Measurements from ENCODE around the gene TASP1. TPM values are rescaled to one million over a fixed set of nuclear protein-coding genes. Genes with fewer than 3 reads are reported as not detected.
A peak's percentile ranks its signal among the peaks of the same experiment; 100 is the strongest.

Gene TASP1
- total and polyA plus RNA-seq, 10 donors, result 6.3 to 21.5 (median 15.5) TPM

GRCh38 chr20:13404293-13404692 is 234.4 kb downstream of the TASP1 start:
- H3K27me3 ChIP-seq (replicated peaks in 1 of 7), result no peaks in the 10 kb centered on the region
- TF ChIP-seq POLR2AphosphoS5 (IDR thresholded peaks at IDR 0.05) (no peak), POLR2A (IDR thresholded peaks at IDR 0.05) (no peak), CTCF (IDR thresholded peaks at IDR 0.05 in 8 of 11, conservative IDR thresholded peaks at IDR 0.05 in 3 of 11) (no peak)
- intact Hi-C loops (cut with DNase I; ENCODE audit: low total_unique reads), result no loop called here
- H3K9me3 ChIP-seq, result no peaks in the 10 kb centered on the region
- no peak overlapping the region for H3K27ac ChIP-seq
- no peaks in the 10 kb centered on the region for H3K4me1 ChIP-seq
- no peak for DNase-seq
- H3K4me3 ChIP-seq, result no peak overlapping the region
- H3K36me3 ChIP-seq, result peaks cover 0 to 3% (median 0%) of the 10 kb centered on the region in 6 donors
- 86 to 98% (median 89%) methylated on average over 4 of the region's 4 CpGs for WGBS, 5 donors

GRCh38 chr20:13403453-13403852 is 235.3 kb downstream of the TASP1 start:
- no peaks in the 10 kb centered on the region for H3K9me3 ChIP-seq
- intact Hi-C loops (cut with DNase I; ENCODE audit: low total_unique reads), result no loop called here
- no peak overlapping the region for H3K27ac ChIP-seq
- H3K36me3 ChIP-seq, result peaks cover 0 to 3% (median 0%) of the 10 kb centered on the region in 6 donors
- DNase-seq, result no peak
- no peaks in the 10 kb centered on the region for H3K4me1 ChIP-seq
- H3K27me3 ChIP-seq (replicated peaks in 1 of 7), result no peaks in the 10 kb centered on the region
- TF ChIP-seq CTCF (IDR thresholded peaks at IDR 0.05 in 8 of 11, conservative IDR thresholded peaks at IDR 0.05 in 3 of 11), result no peak
- TF ChIP-seq POLR2AphosphoS5 (IDR thresholded peaks at IDR 0.05), result no peak
- no peak for TF ChIP-seq POLR2A (IDR thresholded peaks at IDR 0.05)
- H3K4me3 ChIP-seq, result no peak overlapping the region
- 47 to 100% (median 68%) methylated on average over 2 of the region's 2 CpGs for WGBS, 5 donors

GRCh38 chr20:13402986-13403385 is 235.7 kb downstream of the TASP1 start:
- Histone ChIP-seq H3K4me3 (no peak overlapping the region), H3K4me1 (no peaks in the 10 kb centered on the region), H3K36me3 (peaks cover 0 to 3% (median 0%) of the 10 kb centered on the region in 6 donors), H3K9me3 (no peaks in the 10 kb centered on the region), H3K27me3 (replicated peaks in 1 of 7) (no peaks in the 10 kb centered on the region), H3K27ac (no peak overlapping the region)
- TF ChIP-seq CTCF (IDR thresholded peaks at IDR 0.05 in 8 of 11, conservative IDR thresholded peaks at IDR 0.05 in 3 of 11) (no peak), POLR2AphosphoS5 (IDR thresholded peaks at IDR 0.05) (no peak), POLR2A (IDR thresholded peaks at IDR 0.05) (no peak)
- DNase-seq, result no peak
- 95 to 98% (median 95%) methylated on average over 2 of the region's 2 CpGs for WGBS, 5 donors
- intact Hi-C loops (cut with DNase I; ENCODE audit: low total_unique reads), result no loop called here

GRCh38 chr20:13402171-13402760 is 236.5 kb downstream of the TASP1 start:
- intact Hi-C loops (cut with DNase I; ENCODE audit: low total_unique reads), result no loop called here
- Histone ChIP-seq H3K36me3 (no peaks in the 10 kb centered on the region), H3K27me3 (replicated peaks in 1 of 7) (no peaks in the 10 kb centered on the region), H3K4me1 (no peaks in the 10 kb centered on the region), H3K4me3 (no peak overlapping the region), H3K9me3 (no peaks in the 10 kb centered on the region), H3K27ac (peak overlapping the region in 1 of 8 donors; percentile 6)
- WGBS, 5 donors, result 80 to 90% (median 88%) methylated on average over 5 of the region's 5 CpGs
- no peak for DNase-seq
- TF ChIP-seq POLR2AphosphoS5 (IDR thresholded peaks at IDR 0.05) (no peak), CTCF (IDR thresholded peaks at IDR 0.05 in 8 of 11, conservative IDR thresholded peaks at IDR 0.05 in 3 of 11) (no peak), POLR2A (IDR thresholded peaks at IDR 0.05) (no peak)

Measured in spleen (tissue), 11 donors.